ENCODE results near the gene EPHA10.

DNA sequence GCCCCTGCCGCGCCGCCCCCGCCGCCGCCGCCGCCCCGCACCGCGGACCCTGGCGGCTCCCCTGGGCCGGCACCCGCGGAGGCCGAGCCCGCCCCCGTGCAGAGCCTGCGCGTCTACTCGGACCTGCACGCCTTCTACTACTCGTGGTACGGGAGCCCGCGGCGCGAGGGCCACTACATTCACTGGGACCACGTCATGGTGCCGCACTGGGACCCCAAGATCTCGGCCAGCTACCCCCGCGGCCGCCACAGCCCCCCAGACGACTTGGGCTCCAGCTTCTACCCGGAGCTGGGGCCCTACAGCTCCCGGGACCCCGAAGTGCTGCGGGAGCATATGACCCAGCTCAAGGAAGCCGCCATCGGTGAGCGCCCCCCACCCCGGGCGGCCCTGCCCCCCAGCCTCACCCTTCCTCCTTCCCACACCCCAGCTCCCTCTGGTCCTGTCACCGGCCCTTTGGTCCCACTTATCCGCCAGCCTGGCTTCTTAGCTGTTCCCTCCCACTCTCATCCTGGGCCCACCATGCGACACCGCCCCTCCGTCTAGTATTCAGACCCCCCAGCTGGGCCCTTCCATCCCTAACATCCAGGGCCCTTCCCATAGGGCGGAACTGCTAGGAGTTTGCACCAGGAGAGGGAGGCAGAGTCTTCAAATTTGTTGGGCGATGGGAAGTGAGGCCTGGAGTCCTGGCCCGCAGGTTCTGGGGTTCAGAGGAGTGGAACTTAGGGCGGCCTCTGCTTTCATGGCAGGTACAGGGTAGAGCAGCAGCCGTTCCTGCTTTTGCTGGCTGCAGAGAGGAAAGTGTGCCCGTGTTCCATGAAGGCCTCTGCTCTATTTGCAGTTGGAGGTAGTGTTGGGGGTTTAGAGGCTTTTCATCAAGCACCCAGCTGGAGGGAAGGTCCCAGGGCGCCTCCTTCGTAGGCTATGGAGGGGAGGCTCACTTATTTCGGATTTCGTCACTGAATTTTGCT lies 29.7 kb upstream of the EPHA10 start:
- TF ChIP-seq POLR2A (IDR thresholded peaks at IDR 0.05): no peak
- no peak for TF ChIP-seq CTCF (IDR thresholded peaks at IDR 0.05)
